Fibroblast of lung (primary cell): Measurements from ENCODE around the gene PLA2G4F.

ENCODE experiments used
- CTCF ChIP-seq, 2 donors: IDR thresholded peaks in 1 of 2; conservative IDR thresholded peaks in 1 of 2; 1 replicate in 1 of 2; 2 replicates in 1 of 2; pipeline ENCODE4 v1.5.1; 2011 to 2012; ENCODE audit warnings: low read length in 2 of 2, control low read depth in 1 of 2, inconsistent platforms in 1 of 2, low read depth in 1 of 2, mild to moderate bottlenecking in 1 of 2
- EZH2 ChIP-seq: IDR thresholded peaks from 2 replicates; pipeline ENCODE4 v1.5.1; 2012; ENCODE audit warnings: low read length, control low read depth, mild to moderate bottlenecking; ENCODE audit errors: missing control alignments

DNA sequence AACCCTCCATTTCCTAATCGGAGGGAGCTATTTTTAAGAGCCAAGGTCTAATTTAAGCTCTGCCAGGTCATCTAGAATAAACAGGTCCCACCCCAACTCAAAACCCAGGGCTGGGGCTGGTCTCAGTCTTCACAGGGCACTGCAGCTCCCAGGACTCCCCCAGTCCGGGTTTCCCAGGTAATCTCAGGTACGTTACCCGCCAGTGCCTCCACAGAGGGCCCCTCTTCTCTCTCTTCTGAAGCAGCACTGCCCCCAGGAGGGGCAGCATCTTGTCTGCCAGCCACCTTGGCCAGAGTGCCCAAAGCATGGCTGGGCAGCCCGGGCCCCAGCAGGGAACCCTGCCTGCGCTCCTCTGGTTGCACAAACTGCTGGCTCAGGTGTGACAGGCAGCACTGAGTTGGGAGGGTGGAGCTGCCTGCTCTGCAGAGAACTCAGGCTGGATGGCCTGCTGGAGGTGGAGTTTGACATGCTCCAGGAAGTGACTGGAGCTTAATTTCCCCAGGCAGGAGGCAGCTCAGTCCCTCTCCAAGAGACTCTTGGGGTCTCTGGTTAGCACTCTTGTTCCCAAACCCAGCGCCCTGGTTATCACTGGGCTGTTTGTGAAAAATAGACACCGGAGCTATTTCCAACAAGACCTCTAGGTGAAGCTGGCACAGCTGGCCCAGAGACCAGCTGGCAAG is at the start of gene PLA2G4F:
- TF ChIP-seq CTCF (conservative IDR thresholded peaks at IDR 0.05 in 1 of 2, IDR thresholded peaks at IDR 0.05 in 1 of 2; ENCODE audit: low read depth in 1 of 2, low read length in 2 of 2) (no peak), EZH2 (no peak)
